ENCODE results near the gene PTCH1. TPM values are rescaled to one million over a fixed set of nuclear protein-coding genes. Genes with fewer than 3 reads are reported as not detected.

PTCH1 gene
- total RNA-seq, 1 donor from 2014 or later = 24.1 TPM

GRCh38 chr9:95507464-95508241 is 9.1 kb downstream of the PTCH1 start:
- no peaks in the 10 kb centered on the region for H3K9me3 Mint-ChIP-seq (ENCODE audit: unreplicated experiment)
- H3K4me3 Mint-ChIP-seq (ENCODE audit: unreplicated experiment) = peak overlapping the region; percentile 100
- peaks cover 7% of the 10 kb centered on the region for H3K36me3 Mint-ChIP-seq (ENCODE audit: low read depth, unreplicated experiment)
- no peak for TF ChIP-seq CTCF (IDR thresholded peaks at IDR 0.05; ENCODE audit: unreplicated experiment)
- H3K27ac Mint-ChIP-seq (ENCODE audit: unreplicated experiment) = peak overlapping the region; percentile 98
- peaks cover 11% of the 10 kb centered on the region for H3K27me3 Mint-ChIP-seq (ENCODE audit: unreplicated experiment)
- peak; percentile 42 for DNase-seq (ENCODE audit: low spot score)
- peaks cover 33% of the 10 kb centered on the region for H3K4me1 Mint-ChIP-seq (ENCODE audit: unreplicated experiment)

- Mint-ChIP-seq H3K27ac (ENCODE audit: unreplicated experiment) (peak overlapping the region; percentile 98), H3K4me1 (ENCODE audit: unreplicated experiment) (peaks cover 26% of the 10 kb centered on the region)
Measured at GRCh38 chr9:95506678-95507463, 9.9 kb downstream of the PTCH1 start.

GRCh38 chr9:95506428-95506677 is 10.4 kb downstream of the PTCH1 start:
- peak; percentile 39 for DNase-seq (ENCODE audit: low spot score)
- no peak for TF ChIP-seq CTCF (IDR thresholded peaks at IDR 0.05; ENCODE audit: unreplicated experiment)
- H3K4me1 Mint-ChIP-seq (ENCODE audit: unreplicated experiment) = peaks cover 24% of the 10 kb centered on the region
- H3K27ac Mint-ChIP-seq (ENCODE audit: unreplicated experiment) = peak overlapping the region; percentile 88
- peaks cover 11% of the 10 kb centered on the region for H3K36me3 Mint-ChIP-seq (ENCODE audit: low read depth, unreplicated experiment)
- H3K4me3 Mint-ChIP-seq (ENCODE audit: unreplicated experiment) = peak overlapping the region; percentile 95
- H3K9me3 Mint-ChIP-seq (ENCODE audit: unreplicated experiment) = no peaks in the 10 kb centered on the region
- H3K27me3 Mint-ChIP-seq (ENCODE audit: unreplicated experiment) = peaks cover 13% of the 10 kb centered on the region

More at GRCh38 chr9:95506678-95507463, 9.9 kb downstream of the PTCH1 start:
- Mint-ChIP-seq H3K36me3 (ENCODE audit: low read depth, unreplicated experiment) (peaks cover 11% of the 10 kb centered on the region), H3K9me3 (ENCODE audit: unreplicated experiment) (no peaks in the 10 kb centered on the region), H3K4me3 (ENCODE audit: unreplicated experiment) (peak overlapping the region; percentile 100), H3K27me3 (ENCODE audit: unreplicated experiment) (peaks cover 13% of the 10 kb centered on the region)
- no peak for TF ChIP-seq CTCF (IDR thresholded peaks at IDR 0.05; ENCODE audit: unreplicated experiment)
- DNase-seq (ENCODE audit: low spot score) = peak; percentile 53

- DNase-seq (ENCODE audit: low spot score) = peak; percentile 72
- Mint-ChIP-seq H3K36me3 (ENCODE audit: low read depth, unreplicated experiment) (peaks cover 15% of the 10 kb centered on the region), H3K27me3 (ENCODE audit: unreplicated experiment) (peaks cover 13% of the 10 kb centered on the region), H3K9me3 (ENCODE audit: unreplicated experiment) (no peaks in the 10 kb centered on the region), H3K4me3 (ENCODE audit: unreplicated experiment) (peak overlapping the region; percentile 95), H3K27ac (ENCODE audit: unreplicated experiment) (peak overlapping the region; percentile 88), H3K4me1 (ENCODE audit: unreplicated experiment) (peaks cover 24% of the 10 kb centered on the region)
- no peak for TF ChIP-seq CTCF (IDR thresholded peaks at IDR 0.05; ENCODE audit: unreplicated experiment)
Measured at GRCh38 chr9:95505717-95506427, 10.9 kb downstream of the PTCH1 start.
